ENCODE results near the gene WWOX. TPM values are rescaled to one million over a fixed set of nuclear protein-coding genes. Genes with fewer than 3 reads are reported as not detected.

Gene WWOX
- total RNA-seq, 1 donor from 2014 or later: 15.8 TPM

DNA sequence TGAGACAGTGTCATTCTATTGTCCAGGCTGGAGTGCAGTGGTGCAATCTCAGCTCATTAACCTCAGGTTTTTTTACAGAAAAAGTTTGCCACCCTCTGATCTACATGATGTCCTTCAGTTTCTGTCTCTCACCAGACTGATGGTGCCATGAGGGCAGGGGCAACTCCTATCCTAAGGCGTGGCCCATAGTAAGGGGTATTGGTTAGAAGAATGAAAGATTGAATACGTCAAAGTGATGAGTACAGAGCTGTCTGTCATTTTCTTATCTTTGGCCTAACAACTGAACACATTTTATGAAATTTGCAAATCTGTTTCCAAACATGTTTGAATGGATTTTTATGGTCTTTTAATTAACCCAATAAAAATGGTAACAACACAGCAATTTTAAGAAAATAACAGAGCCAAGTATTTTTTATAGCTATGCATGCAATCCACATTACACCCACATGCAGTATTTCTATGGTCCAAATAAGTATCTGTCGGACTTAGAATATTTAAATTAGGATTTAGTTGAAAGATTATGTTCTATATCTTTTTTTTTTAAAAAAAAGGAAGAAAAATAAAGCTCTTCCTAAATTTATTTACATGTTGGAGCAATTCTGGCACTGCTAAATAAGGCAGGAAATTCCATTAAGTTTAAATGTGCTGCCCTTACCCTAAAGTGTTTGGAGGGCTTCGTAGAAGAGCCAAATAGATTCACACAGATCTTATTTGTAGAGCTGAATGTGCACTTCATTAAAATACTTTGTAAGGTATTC, 192.8 kb downstream of the WWOX start:
- no peak for DNase-seq (ENCODE audit: low spot score)

DNA sequence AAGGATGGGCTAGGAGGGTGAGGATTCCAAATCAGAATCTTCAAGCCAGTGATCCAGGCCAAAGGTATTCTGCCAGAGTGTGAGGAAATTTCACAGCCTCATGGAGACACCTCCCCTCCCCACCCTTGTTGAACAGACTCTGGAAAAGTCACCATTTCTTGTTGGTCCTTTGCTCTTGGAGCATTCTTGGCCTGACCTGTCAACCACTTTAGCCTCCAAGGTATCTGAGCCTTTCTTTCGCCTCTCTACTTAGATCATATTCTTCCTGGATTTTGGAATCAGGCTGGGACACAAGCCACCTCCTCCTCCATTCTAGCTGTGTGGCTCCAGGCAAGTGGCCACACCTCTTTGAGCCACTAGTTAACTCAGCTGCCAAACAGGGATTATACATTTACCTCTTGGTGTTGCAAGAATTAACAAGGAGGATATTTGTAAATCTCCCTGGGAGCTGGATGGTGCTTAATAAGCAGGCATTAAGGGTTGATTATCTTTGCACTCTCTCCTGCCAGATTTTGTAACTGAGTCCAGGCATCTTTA, 193.5 kb downstream of the WWOX start:
- DNase-seq (ENCODE audit: low spot score): no peak

- DNase-seq (ENCODE audit: low spot score): no peak
Measured at GRCh38 chr16:78294538-78295225, 195.2 kb downstream of the WWOX start.

DNA sequence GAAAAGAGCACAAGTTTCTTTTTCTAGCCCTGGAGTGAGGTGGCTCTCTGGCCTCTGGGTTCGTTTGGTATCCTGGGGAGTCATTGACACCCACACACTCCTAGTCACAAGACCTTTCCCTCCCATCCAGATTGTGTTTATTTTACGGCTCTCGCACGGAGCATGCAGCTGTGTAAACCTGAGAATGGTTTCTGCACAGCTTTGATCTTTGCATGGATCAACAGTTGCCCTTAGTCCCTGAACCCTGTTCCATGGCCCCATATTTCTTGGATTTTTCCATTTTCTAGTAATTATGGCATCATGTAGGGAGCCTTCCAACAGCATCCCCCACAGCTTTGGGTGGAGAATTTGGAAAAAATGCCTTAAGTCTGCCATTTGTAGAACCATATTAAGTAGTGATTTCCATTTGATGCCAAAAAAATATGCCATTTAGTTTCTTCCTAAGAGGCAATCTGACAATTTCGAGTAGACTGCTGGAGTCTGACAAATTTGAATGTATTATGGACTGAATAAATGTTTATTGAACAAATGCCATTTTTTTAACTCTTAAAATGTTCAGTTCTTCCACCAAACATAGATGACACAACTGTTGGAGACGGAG, 197.7 kb downstream of the WWOX start:
- DNase-seq (ENCODE audit: low spot score): no peak

GRCh38 chr16:78298986-78299385, 199.5 kb downstream of the WWOX start:
- DNase-seq (ENCODE audit: low spot score): no peak

DNA sequence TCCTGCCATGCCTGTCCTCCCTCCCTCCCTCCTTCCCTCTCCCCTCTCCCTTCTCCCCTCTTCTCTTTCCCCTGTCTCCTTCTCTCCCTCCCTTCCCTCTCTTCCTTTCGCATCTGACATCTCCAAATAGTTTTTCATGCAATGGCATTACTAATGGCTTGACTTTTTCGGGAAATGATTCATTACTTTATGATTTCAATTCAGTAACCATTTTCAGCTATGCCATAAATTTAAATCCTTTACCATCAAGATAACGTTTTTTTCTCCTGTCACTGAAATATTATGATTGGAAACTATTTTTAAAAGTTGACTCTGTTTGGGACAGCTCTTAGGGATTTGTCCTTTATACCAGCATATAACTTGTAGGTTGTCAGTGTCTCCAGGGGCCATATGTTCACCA, 201.0 kb downstream of the WWOX start:
- DNase-seq (ENCODE audit: low spot score): no peak

GRCh38 chr16:78303946-78304345, 204.5 kb downstream of the WWOX start:
- no peak for DNase-seq (ENCODE audit: low spot score)

- no peak for DNase-seq (ENCODE audit: low spot score)
Measured at GRCh38 chr16:78306361-78306760, 206.9 kb downstream of the WWOX start.

DNA sequence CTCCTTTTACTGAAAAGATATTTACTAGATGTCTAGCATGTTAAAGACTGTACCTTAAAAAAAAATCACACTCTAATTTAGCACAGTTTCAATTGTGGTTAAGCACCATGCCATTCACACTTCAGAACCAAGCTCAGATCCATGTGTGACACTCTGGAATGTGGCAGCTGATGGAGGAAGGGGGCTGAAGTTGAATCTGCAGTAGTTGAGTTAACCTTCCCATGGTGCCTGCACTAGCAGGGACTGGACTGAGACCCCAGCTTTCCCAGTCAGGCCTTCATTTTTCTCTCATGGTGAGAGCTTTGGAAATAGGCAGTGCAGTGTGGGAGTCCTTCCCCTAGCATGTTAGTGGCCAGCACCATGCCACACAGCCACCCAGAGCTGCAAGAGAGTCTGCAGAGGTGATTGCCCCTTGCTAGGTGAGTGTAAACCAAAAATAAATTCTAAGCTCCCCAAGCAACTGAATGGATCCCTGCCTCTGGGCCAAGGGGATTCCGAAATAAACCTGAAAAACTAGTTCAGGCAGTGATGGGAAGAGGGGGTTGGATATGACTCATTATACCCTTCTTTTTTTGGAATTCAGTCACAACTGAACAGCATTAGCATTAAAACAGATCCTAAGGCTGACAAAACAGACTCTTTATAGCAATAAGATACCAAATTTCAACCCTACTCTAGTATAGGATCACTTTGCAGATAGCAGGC, 208.5 kb downstream of the WWOX start:
- no peak for DNase-seq (ENCODE audit: low spot score)

- no peak for DNase-seq (ENCODE audit: low spot score)
Measured at GRCh38 chr16:78309763-78310162, 210.3 kb downstream of the WWOX start.

GRCh38 chr16:78310196-78310595, 210.7 kb downstream of the WWOX start:
- DNase-seq (ENCODE audit: low spot score): no peak

DNA sequence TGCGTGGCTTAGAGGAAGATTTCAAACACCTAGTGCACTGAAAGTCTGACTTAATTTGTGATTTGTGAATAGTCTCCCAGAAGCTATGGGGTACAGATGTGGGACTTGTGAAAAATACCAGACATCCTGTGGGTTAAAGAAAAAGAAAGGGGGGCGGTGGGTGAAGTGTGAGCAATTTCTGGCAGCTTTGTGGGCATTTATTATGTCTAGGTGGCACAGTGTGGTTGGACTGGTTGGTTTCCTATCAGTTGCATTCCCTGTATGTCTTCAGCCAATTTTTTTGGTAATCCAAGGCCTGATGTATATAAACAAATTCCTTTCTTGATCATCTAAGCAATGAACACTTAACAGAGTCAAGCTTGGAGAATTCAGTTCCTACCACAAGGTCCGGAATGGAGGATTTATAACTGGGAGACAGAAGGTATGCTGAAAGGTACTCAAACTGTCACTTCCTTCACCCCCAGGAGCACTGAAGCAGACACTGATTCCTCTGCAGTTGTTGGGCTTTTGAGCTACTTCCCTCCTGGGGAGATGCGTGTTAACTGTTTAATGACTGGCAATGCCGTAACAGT, 211.6 kb downstream of the WWOX start:
- DNase-seq (ENCODE audit: low spot score): no peak

DNA sequence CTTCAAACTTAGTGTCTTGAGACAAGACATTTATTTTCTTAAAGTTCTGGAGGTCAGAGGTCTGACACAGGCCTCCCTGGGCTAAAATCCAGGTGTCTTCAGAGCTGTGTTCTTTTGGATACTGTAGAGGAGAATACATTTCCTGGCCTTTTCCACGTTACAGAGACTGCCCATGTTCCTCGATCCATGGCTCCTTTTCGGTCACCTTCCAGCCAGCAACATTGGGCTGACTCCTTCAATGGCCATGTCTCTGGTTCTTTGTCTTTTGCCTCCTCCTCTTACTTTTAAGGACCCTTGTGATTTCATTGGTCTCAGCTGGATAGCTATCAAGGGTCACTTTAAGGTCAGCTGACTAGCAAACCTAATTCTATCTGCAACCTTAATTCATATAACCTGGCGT, 212.4 kb downstream of the WWOX start:
- DNase-seq (ENCODE audit: low spot score): no peak

DNA sequence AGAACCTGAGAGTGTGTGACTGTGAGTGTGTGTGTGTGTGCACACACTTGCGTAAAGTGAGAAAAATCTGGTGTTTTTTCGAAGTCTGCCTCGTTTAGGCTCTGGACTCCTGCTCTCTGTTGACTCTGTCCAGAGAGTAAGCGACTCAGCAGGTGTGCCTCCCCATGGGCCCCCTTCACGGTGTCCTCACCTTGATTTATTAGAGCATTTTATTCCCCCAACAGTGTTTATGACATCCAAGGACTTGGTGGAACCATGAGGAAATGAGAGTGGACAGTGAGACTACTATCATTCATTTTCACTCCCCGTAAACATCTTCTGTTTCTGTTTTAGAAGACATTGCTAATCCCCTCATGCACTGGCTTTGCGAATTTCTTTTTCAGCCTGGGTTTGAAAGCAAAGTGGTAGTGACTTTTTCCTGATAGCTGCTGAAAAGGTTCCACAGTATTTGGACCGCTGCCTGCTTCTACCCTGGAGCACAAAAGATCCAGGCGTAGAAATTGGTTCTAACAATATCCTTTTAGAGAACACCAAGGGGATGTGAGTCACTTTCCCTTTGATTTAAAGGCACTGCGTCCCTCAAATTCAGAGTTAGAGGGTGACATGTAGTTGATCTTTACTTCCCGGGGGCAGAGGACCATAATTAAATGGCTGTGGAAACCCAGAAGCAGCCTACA, 218.2 kb downstream of the WWOX start:
- no peak for DNase-seq (ENCODE audit: low spot score)

DNA sequence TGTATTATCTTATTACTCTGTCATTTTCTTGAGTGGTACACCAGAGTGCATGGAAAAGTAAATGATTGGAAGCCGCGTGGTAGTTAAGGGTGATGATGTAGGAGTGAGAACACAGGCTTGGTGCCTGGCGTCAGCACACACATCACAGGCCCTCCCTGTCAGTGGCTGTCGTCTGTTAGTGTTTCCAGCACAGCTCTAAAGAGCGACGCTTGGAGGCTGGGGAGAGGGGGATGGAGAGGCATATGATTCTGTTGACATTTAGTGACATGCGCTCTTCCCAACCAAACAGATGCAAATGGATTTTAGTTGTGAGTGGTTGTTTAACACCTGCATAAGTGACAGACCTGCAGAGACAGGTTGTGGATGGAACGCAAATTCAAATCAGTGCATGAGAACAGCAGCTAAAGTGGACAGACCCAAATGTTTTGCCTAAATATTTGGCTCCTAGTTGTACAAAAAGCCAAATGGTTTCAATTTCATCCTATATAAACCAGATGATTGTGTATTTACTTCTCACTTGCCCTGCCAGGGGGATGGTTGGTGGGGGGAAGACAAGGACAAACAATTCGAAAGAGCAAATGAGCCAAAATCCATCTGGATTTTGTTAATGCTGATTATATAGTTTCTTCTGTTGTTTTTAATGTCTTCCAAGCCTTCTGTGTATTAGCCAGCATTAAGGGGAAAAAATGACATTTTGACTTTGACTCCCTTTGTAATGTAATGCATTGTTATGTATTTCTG, 222.3 kb downstream of the WWOX start:
- DNase-seq (ENCODE audit: low spot score): no peak

- DNase-seq (ENCODE audit: low spot score): no peak
Measured at GRCh38 chr16:78323315-78323714, 223.9 kb downstream of the WWOX start.

- no peak for DNase-seq (ENCODE audit: low spot score)
Measured at GRCh38 chr16:78324649-78325285, 225.3 kb downstream of the WWOX start.

DNA sequence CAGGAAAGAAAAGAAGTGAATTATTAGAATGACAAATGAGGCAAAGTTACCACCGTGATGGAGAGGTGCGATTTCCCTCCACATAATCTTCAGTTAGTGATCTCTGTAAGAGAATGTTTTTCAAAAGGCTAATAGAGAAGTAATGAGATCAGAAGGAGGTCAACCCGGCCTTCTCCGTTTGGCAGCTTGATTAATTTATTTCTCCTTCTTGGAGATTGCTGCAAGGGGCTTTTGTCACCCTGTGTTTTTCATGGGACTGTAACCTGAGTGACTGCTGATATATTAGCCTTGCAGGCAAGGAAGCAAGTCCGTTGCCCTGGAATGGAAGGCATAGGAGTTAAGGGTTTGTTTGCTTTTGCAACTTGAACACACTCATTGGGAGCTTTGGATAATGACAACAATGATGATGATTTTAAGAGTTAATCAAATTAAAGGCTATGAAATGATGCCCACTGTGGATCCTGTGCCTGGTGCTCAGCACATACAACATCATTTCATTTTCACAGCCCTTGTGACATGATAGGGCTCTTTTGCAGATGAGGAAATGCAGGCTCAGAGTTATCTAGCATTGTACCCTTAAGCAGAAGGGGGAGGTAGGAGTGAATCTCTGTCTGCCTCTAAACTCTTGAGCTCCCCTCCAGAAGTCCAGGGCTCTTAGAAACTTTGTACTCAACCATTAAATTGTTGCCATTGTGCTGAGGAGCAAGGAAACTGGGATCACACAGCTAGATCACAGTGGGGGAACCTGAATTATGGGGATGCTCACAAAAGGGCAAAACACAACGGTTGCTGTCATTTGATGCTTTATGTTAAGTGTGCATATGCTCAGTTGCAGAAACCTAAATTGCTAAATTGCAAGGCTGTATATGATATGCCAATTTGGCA, 226.3 kb downstream of the WWOX start:
- no peak for DNase-seq (ENCODE audit: low spot score)

All from mesenteric fat pad (tissue), 1 donor.